H1 (cell line): ENCODE results near the gene CHRDL2. TPM values are rescaled to one million over a fixed set of nuclear protein-coding genes. Genes with fewer than 3 reads are reported as not detected.

ENCODE experiments used
- CTCF ChIA-PET: fragments of 300-600 bp; sonication (Branson Sonifier 250); formaldehyde crosslinking; loops from one replicate; lab custom pipeline; 2021; ENCODE audit not compliant: partially characterized antibody; lab: Charles Lee
- POLR2A ChIA-PET: fragments of 300-600 bp; sonication (Branson Sonifier 250); formaldehyde crosslinking; loops from one replicate; lab custom pipeline; 2021; ENCODE audit warnings: inconsistent platforms; ENCODE audit not compliant: partially characterized antibody; lab: Charles Lee
- DNase-seq, 2 experiments: peaks; one replicate each; pipeline versions ENCODE4 v3.0.0 to v3.0.0-alpha.2; 2010 to 2022; ENCODE audit warnings: low spot score in 2 of 2, low read depth in 1 of 2, mixed read lengths in 1 of 2
- FAIRE-seq: peaks from 2 replicates; lab custom pipeline; 2011; peaks lifted over from hg19 to GRCh38; lab: Jason Lieb, UNC
- H2AFZ ChIP-seq: 2 replicates; pipeline ENCODE4 v1.8.1; 2012; ENCODE audit warnings: low read length, inconsistent platforms
- H2AK5ac ChIP-seq: 2 replicates; pipeline ENCODE4 v1.6.1; 2013; ENCODE audit warnings: low read depth, low read length
- H2BK120ac ChIP-seq: replicated peaks from 2 replicates; pipeline ENCODE3; 2013; ENCODE audit warnings: low read depth, low read length, inconsistent platforms
- H2BK12ac ChIP-seq: 2 replicates; pipeline ENCODE4 v1.6.1; 2013; ENCODE audit warnings: low read depth, low read length
- H2BK15ac ChIP-seq: 2 replicates; pipeline ENCODE4 v1.6.1; 2013; ENCODE audit warnings: low read length
- H2BK20ac ChIP-seq: 2 replicates; pipeline ENCODE4 v1.6.1; 2013; ENCODE audit warnings: low read length
- H2BK5ac ChIP-seq: 2 replicates; pipeline ENCODE4 v1.6.1; 2013; ENCODE audit warnings: low read depth, low read length
- H3K14ac ChIP-seq: 2 replicates; pipeline ENCODE4 v1.6.1; 2013; ENCODE audit warnings: inconsistent platforms; ENCODE audit not compliant: insufficient read length
- H3K18ac ChIP-seq: 2 replicates; pipeline ENCODE4 v1.6.1; 2013; ENCODE audit warnings: low read length; ENCODE audit errors: extremely low read depth
- H3K23ac ChIP-seq: 2 replicates; pipeline ENCODE4 v1.6.1; 2013; ENCODE audit warnings: inconsistent platforms; ENCODE audit not compliant: insufficient read length
- H3K23me2 ChIP-seq: 2 replicates; pipeline ENCODE4 v1.6.1; 2013; ENCODE audit warnings: low read depth, low read length
- H3K27ac ChIP-seq: 2 replicates; pipeline ENCODE4 v1.6.1; 2011; ENCODE audit warnings: low read depth, low read length, inconsistent platforms
- H3K27me3 ChIP-seq, 4 experiments: replicated peaks in 1 of 4; 1 replicate in 1 of 4; 2 replicates in 3 of 4; pipeline versions ENCODE4 v1.6.1 to v1.8.1; 2011 to 2013; ENCODE audit warnings: low read length in 3 of 4, mild to moderate bottlenecking in 3 of 4, inconsistent platforms in 2 of 4, mixed read lengths in 2 of 4, moderate library complexity in 1 of 4; ENCODE audit not compliant: control insufficient read depth in 3 of 4, insufficient read depth in 3 of 4; ENCODE audit errors: extremely low read depth in 1 of 4
- H3K36me3 ChIP-seq, 4 experiments: 2 replicates each; pipeline versions ENCODE4 v1.6.1 to v1.8.1; 2011 to 2013; ENCODE audit warnings: mild to moderate bottlenecking in 4 of 4, low read length in 3 of 4, moderate library complexity in 2 of 4, control low read depth in 1 of 4, inconsistent platforms in 1 of 4; ENCODE audit not compliant: insufficient read depth in 4 of 4, control insufficient read depth in 2 of 4
- H3K4ac ChIP-seq: replicated peaks from 2 replicates; pipeline ENCODE3; 2013; ENCODE audit warnings: low read length, low read depth, mixed read lengths, inconsistent platforms; ENCODE audit not compliant: insufficient read length
- H3K4me1 ChIP-seq, 4 experiments: replicated peaks in 1 of 4; 1 replicate in 1 of 4; 2 replicates in 3 of 4; pipeline versions ENCODE4 v1.6.1 to v1.8.1; 2011 to 2013; ENCODE audit warnings: low read length in 3 of 4, inconsistent platforms in 2 of 4, mixed read lengths in 1 of 4; ENCODE audit not compliant: insufficient read depth in 4 of 4, control insufficient read depth in 3 of 4
- H3K4me2 ChIP-seq, 2 experiments: 2 replicates each; pipeline versions ENCODE4 v1.6.1 to v1.8.1; 2011 to 2013; ENCODE audit warnings: low read depth in 2 of 2, low read length in 2 of 2, control low read depth in 1 of 2, inconsistent platforms in 1 of 2, mild to moderate bottlenecking in 1 of 2; ENCODE audit not compliant: insufficient read depth in 1 of 2
- H3K4me3 ChIP-seq, 4 experiments: fragments of 200-600, 300-600 bp in 1 of 4; sonication (generic), shearing (Covaris generic), sonication (Bioruptor Twin) in 1 of 4; 2 replicates each; pipeline versions ENCODE4 v1.5.1 to v1.8.1; 2011 to 2016; ENCODE audit warnings: low read length in 4 of 4, low read depth in 3 of 4, control low read depth in 2 of 4, inconsistent platforms in 2 of 4, mild to moderate bottlenecking in 2 of 4, mixed read lengths in 1 of 4, moderate library complexity in 1 of 4; ENCODE audit not compliant: insufficient read depth in 2 of 4; ENCODE audit errors: extremely low read depth in 1 of 4
- H3K56ac ChIP-seq: replicated peaks from 2 replicates; pipeline ENCODE3; 2013; ENCODE audit warnings: low read depth, mild to moderate bottlenecking, mixed read lengths, low read length, inconsistent platforms; ENCODE audit not compliant: insufficient read length
- H3K79me1 ChIP-seq: 2 replicates; pipeline ENCODE4 v1.6.1; 2013; ENCODE audit warnings: low read depth, low read length, control low read depth
- H3K79me2 ChIP-seq, 2 experiments: 2 replicates each; pipeline versions ENCODE4 v1.6.1 to v1.8.1; 2012 to 2013; ENCODE audit warnings: low read length in 2 of 2, mild to moderate bottlenecking in 2 of 2, inconsistent platforms in 1 of 2; ENCODE audit not compliant: insufficient read depth in 2 of 2, control insufficient read depth in 1 of 2
- H3K9ac ChIP-seq, 4 experiments: replicated peaks in 1 of 4; 1 replicate in 1 of 4; 2 replicates in 3 of 4; pipeline versions ENCODE4 v1.6.1 to v1.8.1; 2011 to 2013; ENCODE audit warnings: low read depth in 3 of 4, low read length in 3 of 4, control low read depth in 2 of 4, mild to moderate bottlenecking in 2 of 4, moderate library complexity in 2 of 4, inconsistent platforms in 1 of 4; ENCODE audit errors: extremely low read depth in 1 of 4
- H3K9me3 ChIP-seq, 2 experiments: 2 replicates each; pipeline versions ENCODE4 v1.6.1 to v1.8.1; 2012 to 2013; ENCODE audit warnings: mild to moderate bottlenecking in 2 of 2, moderate library complexity in 2 of 2, control low read depth in 1 of 2, inconsistent platforms in 1 of 2, low read depth in 1 of 2, low read length in 1 of 2, mixed read lengths in 1 of 2; ENCODE audit not compliant: insufficient read depth in 2 of 2
- H4K20me1 ChIP-seq, 2 experiments: replicated peaks in 1 of 2; 2 replicates each; pipeline versions ENCODE3 to v1.8.1; 2011 to 2013; ENCODE audit warnings: inconsistent platforms in 2 of 2, low read length in 2 of 2, mild to moderate bottlenecking in 1 of 2; ENCODE audit not compliant: insufficient read depth in 2 of 2, control insufficient read depth in 1 of 2
- H4K5ac ChIP-seq: 2 replicates; pipeline ENCODE4 v1.6.1; 2013; ENCODE audit warnings: low read length, low read depth, mixed read lengths, inconsistent platforms; ENCODE audit not compliant: insufficient read length
- H4K8ac ChIP-seq: 2 replicates; pipeline ENCODE4 v1.8.0; 2013; ENCODE audit warnings: mild to moderate bottlenecking, moderate library complexity, low read length, inconsistent platforms; ENCODE audit not compliant: insufficient read depth; ENCODE audit errors: extremely low read depth
- H4K91ac ChIP-seq: replicated peaks from 2 replicates; pipeline ENCODE3; 2013; ENCODE audit warnings: low read length, mixed read lengths, inconsistent platforms; ENCODE audit not compliant: insufficient read length
- BACH1 ChIP-seq: IDR thresholded peaks from 2 replicates; pipeline ENCODE4 v1.6.1; 2012; ENCODE audit warnings: low read length, improper control_type of control experiment
- NANOG ChIP-seq: IDR thresholded peaks from 2 replicates; pipeline ENCODE4 v1.6.1; 2011; ENCODE audit warnings: low read length, low read depth, mild to moderate bottlenecking, inconsistent platforms; ENCODE audit not compliant: insufficient read depth, poor library complexity, severe bottlenecking
- POLR2AphosphoS5 ChIP-seq: IDR thresholded peaks from 2 replicates; pipeline ENCODE4 v1.6.1; 2011; ENCODE audit warnings: low read depth, low read length
- RBBP5 ChIP-seq: IDR thresholded peaks from 2 replicates; pipeline ENCODE4 v1.7.1; 2012; ENCODE audit warnings: low read depth, mild to moderate bottlenecking, inconsistent platforms, low read length, moderate library complexity, borderline replicate concordance
- SIX5 ChIP-seq: IDR thresholded peaks from 2 replicates; pipeline ENCODE4 v1.6.1; 2011; ENCODE audit warnings: mild to moderate bottlenecking, low read depth, low read length
- WGBS, 2 experiments: shearing (Covaris generic) in 1 of 2; methylation state at CpG; one replicate each; pipeline versions ENCODE4 v1.1.6 to v1.1.7; 2013 to 2015; ENCODE audit warnings: low lambda C conversion rate in 2 of 2, mixed read lengths in 2 of 2, inconsistent platforms in 1 of 2, low coverage in 1 of 2, missing lambda C conversion rate in 1 of 2; ENCODE audit not compliant: insufficient replicate concordance in 2 of 2, insufficient coverage in 1 of 2, insufficient read length in 1 of 2; ENCODE audit errors: extremely low coverage in 1 of 2, missing lambda C conversion rate in 1 of 2; 5-methylcytosine and 5-hydroxymethylcytosine counted together
- polyA plus RNA-seq, 7 experiments: library from polyadenylated mRNA; depleted of rRNA in 3 of 7; stranded (reverse) in 5 of 7; unstranded in 2 of 7; fragments of >200 nt in 5 of 7; fragments of 200-250 nt in 2 of 7; gene quantifications; 1 replicate in 5 of 7; 2 replicates in 1 of 7; 4 replicates in 1 of 7; pipeline versions ENCODE4 v1.2.1 to v1.2.3, GENCODE V29; 2011 to 2013; ENCODE audit warnings: missing spikeins in 2 of 7, mixed read lengths in 2 of 7
- total RNA-seq: library from RNA; stranded (reverse); fragmentation: NEBNext Ultra II Directional; extraction: Animal tissue kit (Norgen Biotek cat#: 25700); gene quantifications from 2 replicates; pipeline ENCODE4 v1.2.1, GENCODE V29; 2021

Gene CHRDL2
- total and polyA plus RNA-seq, 2 of the 8 experiments (the other 6 are each of a cell fraction or from before 2014, with no cell fraction given): 0.26 to 0.48 TPM

DNA sequence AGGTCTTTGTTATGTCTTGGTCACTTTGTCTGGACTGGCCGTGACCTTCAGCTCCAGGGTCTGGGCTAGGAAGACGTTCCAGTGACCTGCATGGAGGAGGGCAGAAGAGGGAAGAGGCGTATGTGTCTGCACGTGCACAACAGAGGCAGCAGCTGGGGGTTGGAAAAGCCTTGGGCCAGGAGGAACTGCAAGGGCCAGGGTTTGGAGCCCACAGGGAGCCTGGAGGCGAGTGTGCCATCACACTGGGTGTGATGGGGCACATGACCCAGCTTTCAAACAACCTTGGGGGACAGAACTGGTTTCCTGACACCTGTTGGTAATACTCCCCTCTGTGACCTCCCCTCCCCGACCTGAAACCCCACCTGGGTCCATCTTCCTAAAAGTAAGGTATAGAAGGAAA is 34.7 kb downstream of the CHRDL2 start:
- no peak for FAIRE-seq
- Histone ChIP-seq H3K14ac (no peak overlapping the region), H2AK5ac (no peak overlapping the region), H3K9me3 (no peaks in the 10 kb centered on the region), H3K56ac (no peak overlapping the region), H3K27ac (no peak overlapping the region), H2BK20ac (no peak overlapping the region), H3K4me3 (no peak overlapping the region), H4K8ac (no peak overlapping the region), H3K27me3 (no peaks in the 10 kb centered on the region; a peak in 3 of 7 replicates), H2BK15ac (no peak overlapping the region), H4K5ac (no peak overlapping the region), H2BK12ac (no peak overlapping the region), H3K79me1 (no peaks in the 10 kb centered on the region), H2AFZ (peak overlapping the region; percentile 43), H3K23me2 (no peaks in the 10 kb centered on the region; the same call in 1 of the 2 replicates), H2BK5ac (no peak overlapping the region), H3K4me1 (peaks cover 0 to 8% (median 3%) of the 10 kb centered on the region in 4 experiments; a peak in 3 of 7 replicates), H3K36me3 (no peaks in the 10 kb centered on the region), H3K9ac (no peak overlapping the region; a peak in 1 of 7 replicates), H3K4ac (no peak overlapping the region), H4K20me1 (no peaks in the 10 kb centered on the region), H3K4me2 (peak overlapping the region; percentile 53 to 61), H4K91ac (no peak overlapping the region), H3K23ac (no peak overlapping the region), H2BK120ac (no peak overlapping the region), H3K79me2 (no peaks in the 10 kb centered on the region), H3K18ac (peak overlapping the region; percentile 13; the same call in 1 of the 2 replicates)
- WGBS, 2 experiments: 66% methylated on average over 6 of the region's 6 CpGs; no CpG with 5 or more reads in 1 of the 2 experiments
- ChIA-PET CTCF (interaction anchor here (0.7 to 16.5 kb wide), 22 partner anchors 9 to 212 kb away, joined by 3 to 348 read pairs (median 4); no protein-coding TSS in a partner anchor), POLR2A (interaction anchor here (1.2 to 1.7 kb wide), 2 partner anchors 11 to 19 kb away, joined by 3 to 4 read pairs; no protein-coding TSS in a partner anchor)
- DNase-seq: no peak
- TF ChIP-seq NANOG: no peak
- TF ChIP-seq BACH1: no peak
- no peak for TF ChIP-seq RBBP5
- no peak for TF ChIP-seq POLR2AphosphoS5
- TF ChIP-seq SIX5: no peak
